SIG-M5 treated with dmso at 0.1 percent for 504 hours (cell line): ENCODE measurements around the gene BRI3BP.

Experiments
- DNase-seq: peaks from one replicate; lab custom pipeline; 2025; ENCODE audit not compliant: unreplicated experiment; lab: John Stamatoyannopoulos, UW

Gene BRI3BP, protein sequence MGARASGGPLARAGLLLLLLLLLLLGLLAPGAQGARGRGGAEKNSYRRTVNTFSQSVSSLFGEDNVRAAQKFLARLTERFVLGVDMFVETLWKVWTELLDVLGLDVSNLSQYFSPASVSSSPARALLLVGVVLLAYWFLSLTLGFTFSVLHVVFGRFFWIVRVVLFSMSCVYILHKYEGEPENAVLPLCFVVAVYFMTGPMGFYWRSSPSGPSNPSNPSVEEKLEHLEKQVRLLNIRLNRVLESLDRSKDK

DNA sequence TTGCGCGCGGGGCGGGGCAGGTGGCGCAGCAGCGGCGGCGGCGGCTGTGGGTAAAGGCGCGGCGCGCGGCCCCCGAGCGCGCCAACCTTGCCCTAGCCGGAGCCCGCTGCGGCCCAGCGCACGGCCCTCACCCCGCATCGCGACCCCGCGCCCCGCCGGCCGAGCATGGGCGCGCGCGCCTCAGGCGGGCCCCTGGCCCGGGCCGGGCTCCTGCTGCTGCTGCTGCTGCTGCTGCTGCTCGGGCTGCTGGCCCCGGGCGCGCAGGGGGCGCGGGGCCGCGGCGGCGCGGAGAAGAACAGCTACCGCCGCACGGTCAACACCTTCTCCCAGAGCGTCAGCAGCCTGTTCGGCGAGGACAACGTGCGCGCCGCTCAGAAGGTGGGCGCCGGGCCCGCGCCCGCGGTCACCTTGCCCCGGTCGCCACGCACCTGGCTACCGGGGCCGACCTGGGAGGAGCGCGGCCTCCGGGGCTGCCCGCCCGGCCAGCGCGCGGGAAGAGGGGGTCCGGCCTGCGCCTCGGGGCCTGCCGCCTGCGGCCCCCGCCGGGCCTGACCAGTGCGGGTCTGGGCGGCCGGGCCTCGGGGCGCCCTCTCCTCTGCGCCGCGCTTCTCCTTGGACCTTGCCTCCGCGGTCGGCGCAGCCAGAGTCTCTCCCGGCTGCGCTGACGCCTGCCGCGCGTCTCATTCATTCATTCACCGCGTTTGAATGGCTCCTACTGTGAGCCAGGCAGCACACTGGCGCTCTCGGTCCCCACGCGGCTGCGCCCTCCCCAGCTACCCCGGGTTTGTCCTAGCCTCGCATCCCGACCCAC is at the start of gene BRI3BP:
Gene BRI3BP (plus strand): TSS at position 20 of the 811 bp plus-strand sequence. CDS start 146 bp downstream, at position 166.
- peak; percentile 55 for DNase-seq

DNA sequence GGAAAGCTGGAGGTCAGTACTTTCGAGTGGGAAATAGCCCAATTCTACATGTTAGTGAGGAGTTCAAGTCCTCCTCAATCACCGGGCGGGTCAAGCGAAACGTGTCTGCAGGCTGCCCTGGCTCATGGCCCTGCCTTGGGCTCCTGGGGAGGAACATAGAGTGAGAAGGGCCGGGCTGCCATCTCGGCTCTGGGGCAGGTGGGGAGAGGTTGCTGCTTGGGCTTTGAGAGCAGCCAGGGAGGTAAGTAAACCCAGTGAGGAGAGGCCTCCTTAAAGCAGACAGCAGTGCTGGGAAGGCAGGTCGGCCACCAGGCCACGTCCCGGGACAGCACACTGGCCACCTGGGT is 47.0 kb upstream of the BRI3BP start:
- DNase-seq, result no peak

DNA sequence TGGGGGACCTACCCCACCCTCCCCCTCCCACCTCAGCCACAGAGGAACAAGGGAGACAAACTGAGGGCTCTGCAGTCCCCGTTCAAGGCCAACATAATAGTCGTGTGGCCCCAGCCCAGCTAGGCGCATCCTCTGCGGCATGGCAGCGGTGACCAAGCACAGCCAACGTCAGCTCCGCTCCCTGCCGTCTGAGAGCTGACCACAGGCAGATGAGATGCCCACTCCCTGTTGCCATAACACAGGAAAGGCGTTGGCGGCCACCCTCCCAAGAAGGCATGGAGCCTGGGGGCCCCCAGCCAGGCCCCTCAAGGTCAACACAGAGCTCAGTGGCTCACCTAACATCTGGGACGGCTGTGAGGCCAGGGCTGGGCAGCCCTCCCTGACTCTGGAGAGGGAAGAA is 46.4 kb upstream of the BRI3BP start:
- no peak for DNase-seq

DNA sequence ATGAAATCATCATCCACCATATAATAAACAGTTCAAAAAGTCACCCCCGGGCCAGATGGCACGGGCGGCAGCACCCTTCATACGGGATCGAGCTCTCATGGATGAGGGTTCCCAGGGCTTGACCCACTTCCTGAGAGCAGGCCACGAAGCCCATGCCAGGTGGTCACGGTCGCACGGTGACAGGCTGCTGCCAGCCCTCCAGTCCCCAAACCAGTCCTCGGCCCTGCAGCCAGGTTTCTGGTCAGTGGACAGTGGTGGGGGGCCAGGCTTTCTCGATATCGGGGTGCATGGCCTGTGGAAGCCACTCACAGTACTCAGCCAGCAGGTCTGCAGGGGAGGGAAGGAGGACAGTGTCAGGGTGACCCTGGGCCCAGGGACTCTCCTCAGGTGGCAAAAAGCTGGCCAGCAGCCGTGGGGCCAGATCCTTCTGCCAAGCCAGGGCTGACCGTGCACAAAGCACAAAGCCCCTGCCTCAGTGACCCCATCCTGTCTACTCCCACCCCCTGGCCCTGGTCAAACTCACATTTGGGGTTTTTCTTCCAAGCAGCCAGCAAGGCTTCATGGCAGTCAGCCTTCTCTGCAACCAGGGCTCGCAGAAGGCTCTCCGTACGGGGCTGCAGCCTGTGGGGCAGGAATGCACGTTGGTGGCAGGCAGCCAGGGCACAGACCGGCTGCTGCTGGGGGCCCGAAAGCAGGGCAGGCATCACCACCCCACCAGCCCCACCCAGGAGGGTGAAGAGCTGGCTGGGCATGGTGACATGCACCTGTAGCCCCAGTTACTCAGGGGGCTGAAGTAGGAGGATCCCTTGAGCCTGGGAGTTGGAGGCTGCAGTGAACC is 45.7 kb upstream of the BRI3BP start:
- DNase-seq, result no peak

DNA sequence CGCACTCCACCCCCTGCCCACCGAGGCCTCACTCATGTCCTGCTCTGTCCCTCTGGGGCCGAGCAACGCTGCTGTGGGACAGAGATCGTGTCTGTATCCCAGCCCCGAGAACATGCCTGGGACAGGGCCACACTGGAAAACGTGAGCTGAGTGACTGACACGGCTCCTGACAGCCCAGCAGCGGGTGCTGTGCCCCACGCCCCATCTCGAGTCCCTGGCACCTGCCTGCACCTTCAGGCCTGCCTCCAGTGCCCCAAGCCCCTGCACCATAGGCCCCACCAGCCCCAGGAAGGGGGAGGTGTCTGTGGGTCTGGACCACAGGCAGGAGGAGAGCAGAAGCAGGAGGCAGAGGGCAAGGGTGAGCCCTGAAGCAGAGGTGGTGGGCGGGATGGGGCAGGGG is 44.4 kb upstream of the BRI3BP start:
- DNase-seq, result no peak

DNA sequence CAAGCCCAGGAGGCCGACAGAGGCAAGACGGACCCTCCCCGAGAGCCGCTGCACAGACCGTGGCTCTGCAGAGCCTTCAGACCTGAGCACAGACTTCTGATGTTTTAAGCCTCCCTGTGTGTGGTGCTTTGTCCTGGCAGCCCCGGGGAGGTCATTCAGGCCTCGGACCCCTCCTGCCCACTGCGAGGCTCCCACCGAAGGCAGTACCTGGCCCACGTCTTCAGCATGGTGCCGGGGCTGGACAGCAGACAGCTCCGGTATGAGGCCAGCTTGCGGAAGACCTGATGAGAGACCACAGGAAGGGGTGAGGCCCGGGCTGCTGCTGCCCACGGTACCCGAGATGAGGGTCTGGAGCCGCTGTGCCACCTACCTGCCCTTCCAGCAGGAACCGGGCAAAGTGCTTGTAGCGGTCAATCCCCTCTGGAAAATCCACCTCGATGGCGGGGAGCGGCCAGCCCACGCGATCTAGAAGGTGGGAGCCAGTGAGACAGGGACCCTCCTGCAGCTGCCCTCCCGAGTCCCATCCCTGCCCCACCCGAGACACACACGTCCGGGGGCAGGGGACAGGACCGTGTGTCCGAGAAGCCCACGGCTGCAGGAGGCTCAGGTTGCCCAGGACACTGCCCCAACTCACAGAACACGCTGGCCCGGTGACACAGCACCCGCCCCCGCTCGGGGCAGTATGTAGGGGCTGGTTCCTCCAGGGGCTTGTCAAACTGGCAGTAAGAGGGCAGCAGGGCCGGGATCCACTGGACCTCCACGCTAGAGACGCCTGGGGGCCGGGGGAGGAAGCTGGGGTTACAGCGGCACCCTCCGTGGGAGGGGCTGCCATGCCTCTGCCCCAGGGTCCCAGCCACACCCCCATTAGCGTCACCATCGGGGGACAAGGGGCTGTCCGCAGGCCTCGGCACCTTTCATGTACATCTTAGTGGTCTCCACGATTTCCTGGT is 43.4 kb upstream of the BRI3BP start:
- DNase-seq, result no peak

DNA sequence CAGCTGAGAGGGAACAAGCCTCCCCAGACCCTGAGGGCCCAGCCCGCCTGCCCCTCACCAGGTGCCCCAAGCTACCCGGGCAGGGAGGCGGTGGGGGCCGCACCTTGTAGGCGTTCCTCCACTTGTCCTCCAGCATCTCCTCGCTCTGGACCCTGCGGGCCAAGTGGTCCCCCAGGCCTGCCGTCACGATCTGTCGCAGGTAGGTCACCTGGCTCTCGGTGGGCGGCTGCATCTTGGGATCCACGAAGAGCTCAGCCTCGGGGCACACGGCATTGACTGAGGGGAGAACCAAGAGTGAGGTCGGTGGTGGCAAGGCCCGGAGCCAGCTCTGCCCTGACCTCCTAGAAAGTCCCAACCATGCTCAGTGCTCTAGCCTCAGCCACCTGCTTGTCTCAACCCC is 41.1 kb upstream of the BRI3BP start:
- DNase-seq, result no peak

DNA sequence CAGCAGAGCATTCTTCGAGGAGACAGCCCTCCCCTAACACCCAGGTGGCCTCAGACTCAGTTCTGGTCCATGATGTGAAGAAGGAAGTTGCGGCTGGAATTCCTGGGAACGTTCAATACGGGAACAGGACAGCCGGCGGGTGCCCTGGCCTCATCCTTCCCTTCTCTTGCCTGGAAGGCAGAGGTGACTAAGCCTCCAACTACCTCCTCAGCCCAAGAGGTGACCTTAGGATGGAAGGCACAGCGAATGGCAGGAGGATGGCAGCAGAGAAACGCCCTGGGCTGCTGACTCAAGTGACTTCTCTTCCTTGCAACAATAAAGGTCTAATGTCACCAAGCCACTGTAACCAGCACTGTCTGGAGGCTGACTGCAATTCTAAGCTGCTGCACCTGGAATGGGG is 40.6 kb upstream of the BRI3BP start:
- DNase-seq, result no peak

DNA sequence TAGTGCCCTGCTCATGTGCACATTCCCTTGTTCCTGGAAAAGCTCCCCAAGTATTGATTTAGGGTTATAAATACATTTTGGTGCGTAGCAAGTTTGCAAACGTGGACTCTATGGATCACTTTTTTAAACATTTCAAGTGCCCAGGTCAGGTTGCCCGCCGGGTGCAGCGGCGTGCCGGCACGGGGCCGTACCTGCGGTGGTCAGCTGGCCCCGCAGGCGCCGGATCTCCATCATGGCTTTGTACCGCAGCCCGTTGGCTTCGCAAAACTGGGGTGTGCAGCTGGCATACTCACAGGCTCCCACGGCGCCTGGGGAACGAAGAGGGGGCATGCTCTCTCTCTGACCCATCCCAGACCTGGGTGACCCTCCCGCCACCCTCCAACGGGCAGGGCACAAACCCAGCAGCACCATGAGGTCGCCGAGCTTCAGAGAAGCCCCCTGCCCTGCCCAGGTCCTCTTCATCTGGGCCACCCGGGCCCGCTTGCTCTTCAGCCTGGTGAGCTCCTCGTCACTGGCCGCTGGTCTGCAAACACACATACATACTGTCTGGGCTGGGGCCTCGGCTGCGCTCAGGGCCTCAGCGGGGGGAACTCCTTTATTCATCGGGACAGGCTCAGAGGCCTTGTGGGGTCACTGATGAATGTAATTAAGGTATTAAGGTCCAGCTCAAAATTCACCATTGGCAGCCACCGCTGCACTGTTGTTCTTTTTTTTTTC is 39.6 kb upstream of the BRI3BP start:
- no peak for DNase-seq

DNA sequence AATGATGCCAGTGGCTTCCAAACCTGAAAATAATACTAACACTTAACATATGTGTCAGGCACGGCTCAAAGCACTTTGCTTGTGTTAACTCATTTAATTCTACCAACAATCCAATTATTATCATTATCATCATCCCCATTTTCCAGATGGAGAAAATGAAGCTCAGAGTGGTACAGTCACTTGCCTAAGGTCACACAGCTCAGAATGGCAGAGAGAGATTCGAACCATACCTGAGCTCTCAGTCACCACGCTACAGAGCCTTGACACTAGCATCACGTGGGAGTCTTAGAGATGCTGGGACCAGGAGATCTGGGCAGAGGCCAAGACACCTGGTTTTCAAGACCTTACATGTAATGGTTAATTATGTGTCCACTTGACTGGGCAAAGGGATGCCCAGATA is 38.7 kb upstream of the BRI3BP start:
- DNase-seq, result no peak

DNA sequence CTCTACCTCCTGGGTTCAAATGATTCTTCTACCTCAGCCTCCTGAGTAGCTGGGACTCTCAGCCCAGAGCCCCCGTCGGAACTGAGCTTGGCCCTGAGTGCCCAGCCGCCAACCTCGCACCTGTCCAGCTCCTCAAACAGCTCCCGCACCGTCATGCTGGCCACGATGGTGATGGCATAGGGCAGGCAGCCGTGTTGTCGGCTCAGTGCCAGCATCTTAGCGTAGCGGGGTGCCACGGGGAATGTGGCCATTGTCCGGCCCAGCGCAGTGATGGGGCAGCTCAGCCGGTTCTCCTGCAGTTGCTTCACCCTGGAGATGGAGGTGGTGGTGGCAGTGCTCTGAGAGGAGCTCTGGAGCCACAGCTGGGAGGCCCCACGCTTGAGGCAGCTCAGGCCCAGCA is 36.9 kb upstream of the BRI3BP start:
- no peak for DNase-seq

DNA sequence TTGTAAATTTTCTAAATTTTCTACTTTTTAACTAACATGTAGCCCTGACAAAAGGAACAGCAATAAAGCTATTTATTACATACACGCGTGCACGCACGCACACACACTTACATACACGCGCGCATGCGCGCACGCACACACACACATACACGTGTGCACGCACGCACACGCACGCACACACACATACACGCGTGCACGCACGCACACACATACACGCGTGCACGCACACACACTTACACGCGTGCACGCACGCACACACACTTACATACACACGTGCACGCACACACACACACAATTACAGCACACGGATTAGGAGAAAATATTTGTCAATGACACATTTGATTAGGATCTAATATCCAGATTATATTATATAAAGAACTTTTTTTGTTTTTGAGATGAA is 32.4 kb upstream of the BRI3BP start:
- no peak for DNase-seq

DNA sequence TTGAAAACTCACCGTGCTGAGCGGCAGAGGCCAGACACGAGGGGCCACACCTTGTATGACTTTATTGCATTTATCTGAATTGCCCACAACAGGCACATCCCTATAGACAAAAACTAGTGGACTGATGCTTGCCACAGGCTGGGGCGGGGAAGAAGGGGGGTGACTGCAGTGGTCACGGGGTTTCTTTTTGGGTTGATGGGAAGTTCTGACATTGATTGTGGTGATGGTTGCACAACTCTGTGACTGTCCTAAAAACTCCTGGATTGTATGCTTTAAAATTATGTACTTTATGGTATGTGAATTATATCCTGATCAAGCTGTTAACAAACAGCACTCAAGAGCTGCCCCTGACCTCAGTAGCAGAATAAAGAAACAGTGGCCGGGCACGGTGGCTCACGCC is 30.2 kb upstream of the BRI3BP start:
- DNase-seq, result peak; percentile 20

DNA sequence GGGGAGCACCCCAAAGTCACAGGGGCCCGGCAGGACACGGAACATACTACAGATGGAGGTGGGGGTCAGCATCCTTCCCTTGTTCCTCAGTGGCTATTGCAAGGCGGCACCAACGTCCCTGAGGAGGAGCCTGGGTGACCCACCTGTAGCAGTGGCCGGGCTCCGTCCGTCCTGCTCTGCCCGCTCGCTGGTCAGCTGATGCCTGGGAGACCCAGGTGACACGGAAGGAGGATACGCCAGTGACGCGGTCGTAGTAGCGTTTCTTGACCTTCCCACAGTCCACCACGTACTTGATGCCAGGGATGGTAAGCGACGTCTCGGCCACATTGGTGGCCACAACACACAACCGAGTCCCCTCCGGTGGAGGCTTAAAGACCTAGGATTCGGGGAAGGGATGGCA is 29.2 kb upstream of the BRI3BP start:
- no peak for DNase-seq

DNA sequence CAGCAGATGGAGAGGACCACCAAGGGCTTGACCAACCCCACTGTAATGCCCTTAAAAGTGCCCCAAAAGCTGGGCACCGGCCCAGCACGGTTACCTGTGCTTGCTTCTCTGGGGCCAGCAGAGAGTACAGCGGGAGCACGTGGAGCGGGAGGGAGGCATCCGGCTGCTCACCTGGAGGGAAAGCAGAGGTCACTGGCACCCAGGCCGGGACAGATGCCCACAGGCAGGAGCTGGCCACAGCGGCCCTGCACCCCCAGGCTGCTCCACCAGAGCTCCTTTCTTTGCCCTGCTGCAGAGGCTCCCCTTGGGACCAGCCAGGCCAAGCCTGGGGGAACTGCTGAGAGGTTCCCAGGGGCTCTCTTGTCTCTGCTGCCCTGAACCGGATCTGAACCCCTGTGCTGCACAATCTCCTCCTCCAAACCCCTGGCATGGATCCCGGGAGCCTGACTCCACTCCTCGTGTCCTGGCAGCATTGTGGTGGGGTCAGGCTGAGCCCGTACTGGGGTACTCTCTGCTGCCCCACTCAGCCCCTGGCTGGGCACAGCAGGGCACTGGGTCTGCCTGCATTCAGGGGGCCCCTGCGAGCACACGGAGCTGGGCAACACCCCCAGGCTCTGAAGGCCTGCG is 28.5 kb upstream of the BRI3BP start:
- no peak for DNase-seq

DNA sequence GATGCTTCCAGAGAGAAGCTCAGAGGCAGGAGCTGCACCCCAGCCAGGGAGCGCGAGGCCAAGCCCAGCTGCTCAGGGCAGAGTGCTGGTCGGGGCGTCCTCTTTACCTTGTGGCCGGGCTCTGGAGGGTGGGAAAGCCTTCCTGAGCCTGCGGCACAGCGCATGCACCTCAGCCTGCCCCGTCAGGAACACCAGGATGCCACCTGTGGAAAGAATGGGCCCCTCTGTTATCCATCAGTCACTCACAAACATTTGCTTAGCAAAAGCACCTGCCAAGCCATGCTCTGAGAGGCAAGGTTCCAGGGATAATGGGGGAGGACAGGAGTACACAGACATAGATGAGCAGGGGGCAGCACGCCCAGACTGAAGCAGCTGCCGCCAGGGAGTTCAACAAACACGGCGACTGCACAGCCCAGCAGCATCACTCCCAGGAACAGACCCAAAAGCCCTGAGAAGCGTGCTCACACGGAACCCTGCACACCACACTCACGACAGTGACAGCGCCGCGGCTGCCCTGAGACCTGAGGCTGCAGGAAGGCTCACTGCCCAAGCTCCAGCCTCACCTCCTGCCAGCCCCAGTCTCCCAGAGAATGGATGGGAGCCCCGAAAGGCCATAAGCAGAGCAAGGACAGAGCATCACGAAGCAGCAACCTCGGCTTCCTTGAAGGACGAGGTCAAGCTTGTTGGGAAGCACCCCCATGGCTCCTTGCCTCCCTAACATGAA is 26.3 kb upstream of the BRI3BP start:
- no peak for DNase-seq

DNA sequence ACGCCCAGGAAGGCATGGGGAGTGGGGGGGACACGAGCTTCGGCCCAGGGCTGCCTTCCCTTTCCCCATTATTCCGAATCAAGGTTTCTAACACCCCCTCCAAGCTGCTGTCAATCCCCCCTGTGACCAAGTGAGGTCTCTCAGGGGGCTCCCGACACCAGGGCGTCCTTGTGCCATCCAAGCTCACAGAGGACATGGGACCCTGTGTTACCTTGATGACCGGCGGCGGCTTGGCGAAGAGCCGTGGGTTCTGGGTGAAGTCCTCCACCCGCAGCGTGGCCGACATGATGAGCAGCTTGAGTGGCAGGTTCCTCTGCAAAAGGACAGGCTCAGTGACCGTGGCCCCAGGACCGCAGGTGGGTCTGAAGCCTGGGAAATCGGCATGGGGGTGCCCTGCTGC is 24.8 kb upstream of the BRI3BP start:
- no peak for DNase-seq

DNA sequence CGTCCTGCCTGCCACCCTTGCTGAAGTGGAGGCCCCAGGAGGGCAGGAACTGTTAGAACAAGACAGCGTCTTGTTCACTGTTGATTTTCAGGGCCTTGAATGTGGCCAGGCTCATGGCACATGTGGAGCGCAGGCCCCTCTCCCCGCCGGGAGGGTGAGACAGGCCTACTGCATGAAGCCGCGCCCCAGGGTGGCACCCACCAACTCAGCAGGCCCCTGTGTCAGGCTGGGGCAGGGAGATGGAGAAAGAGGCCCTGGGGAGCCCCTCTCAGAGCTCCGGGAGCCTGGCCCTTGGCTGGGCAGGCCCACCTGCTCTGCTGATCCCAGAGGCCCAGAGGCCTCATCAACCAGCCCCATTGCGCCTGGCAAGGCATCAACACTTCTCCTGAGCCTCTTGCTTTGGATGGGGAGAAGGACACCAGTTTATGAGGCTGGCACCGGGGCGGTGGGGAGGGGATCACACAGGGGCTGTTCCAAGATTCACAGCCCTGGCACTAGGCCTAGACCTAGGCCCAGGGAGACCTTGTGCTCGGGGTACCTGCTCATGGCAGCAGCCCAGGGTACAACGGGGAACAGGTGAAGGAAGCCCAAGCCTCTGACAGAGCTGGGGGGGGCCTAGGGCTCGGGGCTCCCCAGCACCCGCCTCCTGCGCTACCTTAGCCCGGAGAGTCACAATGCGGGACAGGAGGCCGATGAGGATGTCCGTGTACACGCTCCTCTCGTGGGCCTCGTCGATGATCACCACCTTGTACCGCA is 22.6 kb upstream of the BRI3BP start:
- no peak for DNase-seq
